HepG2 (cell line): ENCODE measurements around the gene ITGA2. TPM values are rescaled to one million over a fixed set of nuclear protein-coding genes. Genes with fewer than 3 reads are reported as not detected.

Experiments used
- CENPBD1 ChIP-seq: sonication (generic); formaldehyde crosslinking; IDR thresholded peaks from 2 replicates; pipeline ENCODE4 v1.8.0; 2022; ENCODE audit warnings: missing genetic modification reagents, low read depth, mild to moderate bottlenecking, borderline replicate concordance
- DMTF1 ChIP-seq: sonication (generic); formaldehyde crosslinking; IDR thresholded peaks from 2 replicates; pipeline ENCODE4 v1.4.0; 2020; ENCODE audit warnings: mild to moderate bottlenecking, missing genetic modification reagents
- E2F2 ChIP-seq: sonication (generic); formaldehyde crosslinking; IDR thresholded peaks from 2 replicates; pipeline ENCODE4 v1.4.0; 2020; ENCODE audit warnings: missing genetic modification reagents, borderline replicate concordance
- FOSL2 ChIP-seq: sonication (generic); formaldehyde crosslinking; IDR thresholded peaks from 2 replicates; pipeline ENCODE4 v1.4.0; 2020; ENCODE audit warnings: missing genetic modification reagents
- GLI4 ChIP-seq: sonication (generic); formaldehyde crosslinking; IDR thresholded peaks from 2 replicates; pipeline ENCODE4 v1.5.1; 2020; ENCODE audit warnings: missing genetic modification reagents, mild to moderate bottlenecking, moderate library complexity, borderline replicate concordance
- HMG20A ChIP-seq: IDR thresholded peaks from 2 replicates; pipeline ENCODE4 v1.6.1; 2016; ENCODE audit warnings: borderline replicate concordance
- HNRNPK ChIP-seq: fragments of 200-400 bp; formaldehyde crosslinking; IDR thresholded peaks from 2 replicates; pipeline ENCODE4 v1.6.1; 2018; ENCODE audit warnings: low read length, low read depth, moderate library complexity, mild to moderate bottlenecking; ENCODE audit not compliant: poor library complexity, severe bottlenecking
- HNRNPLL ChIP-seq: fragments of 200-400 bp; formaldehyde crosslinking; IDR thresholded peaks from 2 replicates; pipeline ENCODE4 v1.6.1; 2017; ENCODE audit warnings: mild to moderate bottlenecking, low read depth, low read length; ENCODE audit not compliant: poor library complexity, severe bottlenecking
- HOXA3 ChIP-seq: sonication (generic); formaldehyde crosslinking; IDR thresholded peaks from 2 replicates; pipeline ENCODE4 v1.5.0; 2020; ENCODE audit warnings: missing genetic modification reagents
- KLF13 ChIP-seq: sonication (generic); formaldehyde crosslinking; IDR thresholded peaks from 2 replicates; pipeline ENCODE4 v1.4.0; 2020; ENCODE audit warnings: mild to moderate bottlenecking, missing genetic modification reagents
- NPAS2 ChIP-seq: sonication (generic); formaldehyde crosslinking; IDR thresholded peaks from 2 replicates; pipeline ENCODE4 v1.8.0; 2022; ENCODE audit warnings: mild to moderate bottlenecking, missing genetic modification reagents, borderline replicate concordance
- PHF20 ChIP-seq: sonication (generic); formaldehyde crosslinking; IDR thresholded peaks from 2 replicates; pipeline ENCODE4 v1.5.0; 2020; ENCODE audit warnings: mild to moderate bottlenecking, missing genetic modification reagents
- PRDM10 ChIP-seq: sonication (generic); formaldehyde crosslinking; IDR thresholded peaks from 2 replicates; pipeline ENCODE4 v1.4.0; 2020; ENCODE audit warnings: low read depth, missing genetic modification reagents
- ZBTB7B ChIP-seq: sonication (generic); formaldehyde crosslinking; IDR thresholded peaks from 2 replicates; pipeline ENCODE4 v1.4.0; 2020; ENCODE audit warnings: missing genetic modification reagents
- ZNF609 ChIP-seq: sonication (generic); formaldehyde crosslinking; IDR thresholded peaks from 2 replicates; pipeline ENCODE4 v1.4.0; 2020; ENCODE audit warnings: mild to moderate bottlenecking, missing genetic modification reagents, borderline replicate concordance
- ZNF891 ChIP-seq: sonication (generic); formaldehyde crosslinking; IDR thresholded peaks from 2 replicates; pipeline ENCODE4 v1.5.0; 2020; ENCODE audit warnings: mild to moderate bottlenecking, missing genetic modification reagents
- polyA plus RNA-seq, 8 experiments: library from polyadenylated mRNA; depleted of rRNA in 3 of 8; stranded (reverse) in 7 of 8; unstranded in 1 of 8; fragments of >200 nt; fragmentation: Illumina TruSeq in 4 of 8; extraction: Trizol in 4 of 8; gene quantifications; 2 replicates each; pipeline versions ENCODE4 v1.2.1 to v1.2.3, GENCODE V29; 2011 to 2016; ENCODE audit warnings: low read depth in 4 of 8, missing spikeins in 1 of 8, mixed read lengths in 1 of 8; ENCODE audit not compliant: insufficient read depth in 1 of 8
- total RNA-seq, 5 experiments: library from RNA; depleted of rRNA; stranded (reverse); fragments of >200 nt; fragmentation: Illumina TruSeq; extraction: Trizol; gene quantifications; 2 replicates each; pipeline ENCODE4 v1.2.3, GENCODE V29; 2016; ENCODE audit warnings: low read depth in 1 of 5

ITGA2 gene
- total and polyA plus RNA-seq, 2 of the 13 experiments (the other 11 are each of a cell fraction or from before 2014, with no cell fraction given): 15.8 to 58.3 TPM

- TF ChIP-seq PRDM10 (CRISPR knock-in tag) (no peak), HNRNPK (no peak), CENPBD1 (CRISPR knock-in tag) (no peak), ZNF609 (CRISPR knock-in tag) (no peak), DMTF1 (CRISPR knock-in tag) (no peak), E2F2 (CRISPR knock-in tag) (no peak), GLI4 (CRISPR knock-in tag) (no peak), FOSL2 (no peak), ZBTB7B (CRISPR knock-in tag) (no peak), HOXA3 (CRISPR knock-in tag) (no peak), NPAS2 (no peak), PHF20 (CRISPR knock-in tag) (no peak), KLF13 (CRISPR knock-in tag) (no peak), HNRNPLL (no peak), ZNF891 (CRISPR knock-in tag) (no peak), HMG20A (peak; percentile 65; the same call in 1 of the 2 replicates)
These were observed 36.3 kb downstream of the ITGA2 start (continued) for GRCh38 chr5:53025487-53025886.
